Nucleus accumbens (tissue), 56 donors: ENCODE data around the gene KDELR1.

Source experiments
- DNase-seq, 56 donors: peaks; one replicate each; lab custom pipeline; 2025; lab: John Stamatoyannopoulos, UW

The KDELR1 gene

DNA sequence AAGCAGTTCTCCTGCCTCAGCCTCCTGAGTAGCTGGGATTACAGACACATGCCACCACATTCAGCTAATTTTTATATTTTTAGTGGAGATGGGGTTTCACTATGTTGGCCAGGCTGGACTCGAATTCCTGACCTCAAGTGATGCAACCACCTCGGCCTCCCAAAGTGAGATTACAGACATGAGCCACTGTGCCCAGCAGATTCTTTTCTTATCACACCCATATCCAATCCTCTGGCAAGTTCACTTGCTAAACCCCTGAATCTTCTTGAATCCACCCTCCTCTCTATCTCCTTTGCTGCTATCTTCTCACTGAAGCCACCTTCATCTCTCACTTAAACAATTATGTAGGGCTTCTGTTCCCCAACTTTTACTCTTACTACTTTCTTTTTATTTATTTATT is 45.2 kb downstream of the KDELR1 start:
- DNase-seq: no peak

DNA sequence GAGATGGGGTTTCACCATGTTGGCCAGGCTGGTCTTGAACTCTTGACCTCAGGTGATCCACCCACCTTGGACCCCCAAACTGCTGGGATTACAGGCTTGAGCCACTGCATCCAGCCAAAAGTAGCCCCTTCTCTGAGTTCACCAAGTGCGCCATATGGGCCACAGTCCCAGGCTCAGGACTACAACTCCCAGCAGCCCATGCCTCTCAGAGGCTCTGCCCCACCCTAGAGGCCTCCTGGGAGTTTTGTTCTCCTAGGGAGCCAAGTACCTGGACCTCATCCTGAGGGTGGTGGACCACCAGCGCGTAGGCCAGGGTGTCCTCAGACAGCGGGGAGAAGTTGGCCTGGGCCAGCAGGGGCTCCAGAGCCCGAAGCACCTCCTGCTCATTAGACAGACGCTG is 46.5 kb downstream of the KDELR1 start:
- no peak for DNase-seq

DNA sequence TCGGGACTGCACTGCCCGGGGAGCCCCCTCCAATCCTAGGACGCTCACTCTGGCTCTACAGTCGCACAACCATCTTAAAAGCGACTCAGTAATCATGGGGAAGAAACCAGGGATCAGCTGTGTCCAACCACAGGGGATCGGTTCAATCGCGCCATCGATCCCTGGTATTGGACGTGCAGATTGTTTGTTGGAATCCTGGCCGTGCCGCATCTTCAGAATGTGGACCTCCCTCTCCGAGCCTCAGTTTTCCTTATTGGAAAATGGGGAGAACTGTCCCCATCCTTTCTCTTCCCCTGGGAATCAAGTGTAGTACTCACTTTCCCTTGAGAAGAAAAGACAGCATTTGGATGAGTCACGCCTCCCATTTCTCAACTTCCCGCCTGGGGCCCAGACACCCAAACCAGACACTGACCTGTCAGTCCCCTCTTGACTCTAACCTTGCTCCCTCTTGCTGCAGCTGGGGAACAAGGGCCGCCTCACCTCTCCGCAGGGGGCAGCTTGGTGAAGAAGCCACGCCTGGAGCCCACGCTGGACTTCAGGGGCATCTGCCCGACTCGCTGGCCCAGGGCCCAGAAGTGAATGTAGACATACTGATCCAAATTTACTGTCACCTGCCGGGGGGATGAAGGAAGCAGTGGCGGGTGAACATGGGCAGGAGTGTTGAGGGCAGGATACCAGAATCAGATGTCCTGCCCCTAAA is 48.4 kb downstream of the KDELR1 start:
- DNase-seq: no peak

DNA sequence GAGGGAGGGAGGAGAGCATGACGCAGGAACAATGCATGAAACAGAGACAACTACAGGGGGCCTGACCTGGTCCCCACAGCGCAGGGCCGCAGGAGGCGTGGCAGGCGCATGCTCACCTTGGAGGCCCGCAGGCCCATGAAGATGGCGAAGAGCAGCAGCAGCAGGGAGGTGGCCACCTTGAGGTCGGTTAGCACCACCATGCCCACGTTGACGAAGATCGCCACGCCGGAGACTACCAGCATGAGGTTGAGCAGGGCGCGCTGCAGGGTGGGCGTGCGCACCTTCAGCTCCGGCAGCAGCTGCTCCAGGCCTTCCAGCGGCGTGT is 49.0 kb downstream of the KDELR1 start:
- no peak for DNase-seq

DNA sequence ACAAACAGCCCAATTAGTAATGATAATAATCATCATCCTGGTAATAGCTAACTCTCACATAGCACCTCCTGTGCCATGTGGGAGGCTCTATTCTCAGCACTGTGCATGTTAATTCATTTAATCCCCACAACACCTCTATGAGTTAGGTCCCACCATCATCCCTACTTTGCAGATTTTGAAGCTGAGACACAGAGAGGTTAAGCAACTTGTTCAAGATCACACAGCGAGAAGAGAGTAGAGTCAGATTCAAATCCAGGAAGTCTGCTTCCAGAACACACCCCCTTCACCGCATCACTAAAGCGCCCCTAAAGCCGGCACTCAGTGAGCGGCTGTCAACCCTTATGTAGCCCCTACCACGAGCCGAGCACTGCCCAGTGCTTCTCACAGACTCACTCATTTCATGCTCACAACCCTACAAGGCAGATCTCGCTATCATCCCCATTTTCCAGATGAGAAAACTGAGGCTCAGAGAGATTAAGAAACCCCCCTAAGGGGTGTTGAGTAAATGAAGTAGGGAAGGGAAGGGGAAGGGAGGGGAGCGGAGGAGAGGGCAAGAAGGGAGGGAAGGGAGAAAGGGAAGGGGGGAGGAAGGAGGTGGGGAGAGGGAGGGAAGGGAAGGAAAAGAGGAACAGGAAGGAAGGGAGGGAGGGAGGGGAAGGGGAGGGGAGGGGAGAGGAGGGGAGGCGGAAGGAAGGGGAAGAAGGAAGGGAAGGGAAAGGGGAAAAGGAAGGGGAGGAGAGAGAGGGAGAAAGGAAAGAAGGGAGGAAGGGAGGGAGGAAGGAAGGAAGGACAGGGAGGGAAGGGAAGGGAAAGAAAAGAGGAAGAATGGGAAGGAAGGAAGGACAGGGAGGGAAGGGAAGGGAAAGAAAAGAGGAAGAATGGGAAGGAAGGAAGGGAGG is 49.6 kb downstream of the KDELR1 start:
- DNase-seq: peak in 1 of 56 donors; percentile 18

DNA sequence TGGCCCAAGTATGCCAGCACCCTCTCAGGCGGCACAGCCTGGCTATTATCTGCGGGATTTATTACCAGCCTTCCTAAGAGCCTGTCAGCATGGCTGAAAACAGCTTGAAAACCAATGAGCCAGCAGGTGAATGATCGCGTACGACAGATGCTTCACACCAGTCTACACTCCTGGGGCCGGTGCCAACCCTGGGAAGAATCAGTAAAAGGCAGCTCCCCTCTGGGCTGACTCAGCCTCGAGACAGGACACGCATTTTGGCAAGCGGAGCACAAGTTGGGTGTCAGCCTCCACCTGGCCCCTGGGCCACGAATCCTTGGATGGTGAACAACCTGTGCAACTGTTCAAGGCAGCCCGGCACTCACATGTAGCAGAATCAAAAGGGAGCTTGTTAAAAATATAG is 50.4 kb downstream of the KDELR1 start:
- DNase-seq: peak in 10 of 56 donors; percentile 4 to 34 (median 14)

DNA sequence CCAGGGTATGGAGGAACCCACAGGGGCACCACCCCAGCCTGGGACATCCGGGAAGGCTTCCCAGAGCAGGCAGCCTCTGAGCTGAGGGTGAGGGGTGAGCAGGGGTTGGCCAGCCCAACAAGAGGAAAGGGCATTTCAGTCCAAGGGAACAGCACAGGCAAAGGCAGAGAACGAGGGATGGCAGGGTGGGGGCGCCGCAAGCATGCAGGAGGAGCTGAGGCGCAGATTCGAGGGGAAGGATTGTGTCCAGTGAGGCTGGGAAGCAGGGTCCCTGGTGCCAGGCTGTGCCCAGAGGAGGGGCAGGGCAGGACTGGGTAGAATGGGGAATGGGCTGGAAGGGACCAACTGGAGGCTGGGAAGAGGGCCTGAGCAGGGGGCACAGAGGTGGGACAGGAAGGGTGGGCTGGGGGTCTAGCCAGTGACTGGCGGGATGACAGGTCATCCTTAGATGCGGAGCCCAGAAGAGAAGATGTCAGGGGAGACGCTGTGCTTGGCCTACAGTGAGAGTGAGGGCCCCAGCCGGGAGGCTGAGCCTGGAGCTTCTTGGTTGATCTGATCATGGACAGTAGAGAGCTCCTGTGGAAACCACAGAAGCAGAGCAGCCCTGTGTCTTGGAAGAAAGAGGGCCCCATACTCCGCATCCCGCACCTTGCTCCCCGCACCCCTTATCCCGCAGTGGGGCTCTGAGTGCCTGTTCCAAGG is 52.4 kb downstream of the KDELR1 start:
- DNase-seq: no peak

DNA sequence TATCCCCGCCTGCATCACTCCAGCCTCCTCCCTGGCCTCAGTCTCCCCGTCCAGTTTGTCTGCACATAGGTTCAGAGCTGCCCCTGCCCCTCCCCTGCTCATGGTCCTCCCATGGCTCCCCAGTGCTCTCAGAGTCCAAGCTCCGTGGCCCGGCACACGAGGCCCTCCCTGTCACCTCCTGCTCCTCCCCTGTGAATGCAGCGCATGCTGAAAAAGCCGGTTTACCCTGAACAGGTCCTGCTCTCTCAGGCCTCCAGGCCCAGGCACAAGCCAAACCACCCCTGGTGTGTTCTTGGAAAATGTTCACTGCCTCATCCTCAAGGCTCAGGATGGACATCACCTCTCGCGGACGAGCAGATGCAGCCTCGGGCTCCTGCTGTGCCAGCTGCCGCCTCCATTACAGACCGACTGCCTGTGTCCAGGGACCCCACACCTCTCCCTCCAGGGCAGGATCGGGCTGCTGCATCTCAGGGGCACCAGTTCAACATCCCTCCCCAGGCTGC is 53.0 kb downstream of the KDELR1 start:
- no peak for DNase-seq

DNA sequence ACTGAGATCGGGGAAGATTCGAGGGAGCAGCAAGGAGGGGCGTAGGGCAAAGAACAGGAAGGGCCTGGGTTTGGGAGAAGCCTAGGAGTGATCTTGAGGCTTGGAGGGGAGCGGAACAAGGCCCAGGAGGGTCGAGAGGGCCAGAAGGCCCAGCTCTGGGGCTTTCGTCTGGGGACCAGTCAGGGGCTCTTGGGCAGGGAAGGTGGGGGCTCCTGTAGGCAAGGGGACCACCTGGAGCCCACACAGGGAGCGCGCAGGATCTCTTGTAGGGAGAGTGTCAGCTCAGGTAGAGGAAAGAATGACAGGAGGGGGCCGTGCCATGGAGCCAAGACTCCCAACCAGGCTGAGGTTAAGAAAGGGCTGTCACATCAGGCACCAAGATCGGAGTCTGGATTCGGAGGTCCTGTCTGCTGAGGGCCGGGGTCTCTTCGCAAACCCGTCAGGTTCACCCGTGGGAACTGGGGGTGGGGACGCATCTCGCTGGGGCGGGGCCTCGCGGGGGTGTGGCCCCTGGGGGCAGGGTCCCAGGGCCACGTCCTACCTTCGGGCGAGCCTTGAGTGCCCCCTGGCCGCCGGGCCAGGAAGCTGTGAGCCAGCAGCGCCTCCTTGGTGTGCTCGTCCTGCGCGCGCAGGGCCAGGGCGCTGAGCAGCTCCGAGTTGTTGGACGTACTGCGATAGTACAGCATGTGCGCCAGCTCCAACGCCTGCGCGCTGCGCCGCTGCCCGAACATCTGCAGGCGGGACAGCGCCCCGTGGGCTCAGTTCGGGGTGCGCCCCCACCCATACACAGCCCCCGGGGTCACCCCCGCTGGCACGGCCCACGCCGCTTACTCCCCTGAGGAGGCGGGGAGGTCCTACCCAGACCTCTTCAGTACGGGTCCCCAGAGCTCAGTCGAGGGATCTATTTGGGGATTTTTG is 57.6 kb downstream of the KDELR1 start:
- DNase-seq: peak in 51 of 56 donors; percentile 18 to 83 (median 57)

DNA sequence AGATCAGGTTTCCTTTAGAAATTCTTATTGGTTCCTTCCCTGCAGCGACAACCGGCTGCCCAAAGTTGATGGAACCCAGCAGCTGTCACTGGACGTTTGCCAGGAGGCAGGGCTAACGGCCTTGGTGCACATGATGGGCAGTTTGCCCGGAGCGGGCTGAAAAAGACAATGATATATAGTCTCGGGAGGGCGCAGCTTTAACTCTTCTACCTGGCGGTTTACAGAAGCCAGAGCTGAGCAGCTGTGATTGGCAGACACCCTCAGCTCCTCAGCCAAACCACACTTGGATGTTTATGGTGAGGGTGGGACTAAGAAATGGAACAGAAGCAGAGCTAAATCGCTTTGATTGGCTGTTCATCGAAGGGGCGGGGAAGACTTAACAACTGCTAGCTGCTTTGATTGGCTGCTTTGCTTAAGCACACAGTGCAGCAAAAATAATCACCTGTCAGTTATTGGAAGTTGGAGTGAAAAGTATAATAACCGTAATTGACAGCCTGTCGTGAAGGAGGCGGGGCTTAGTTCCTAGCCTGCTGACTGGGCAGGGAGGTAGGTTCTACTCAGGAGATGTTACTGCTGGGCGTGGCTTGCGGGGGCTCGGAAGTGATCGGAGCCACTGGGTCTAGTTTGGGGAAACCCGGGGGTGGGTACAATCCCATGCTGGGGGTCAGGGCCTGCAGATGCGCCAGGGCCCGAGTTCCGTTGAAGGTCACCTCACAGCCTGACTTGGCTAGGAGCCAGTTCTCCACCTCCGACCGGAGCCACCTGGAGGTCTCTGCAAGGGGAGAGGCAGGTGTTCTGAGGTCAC is 58.5 kb downstream of the KDELR1 start:
- DNase-seq: peak; percentile 41 to 98 (median 80)
